ENCODE data around the gene VPS45.
"Not testable (repeated sequence)": the region's sequence is repeated elsewhere in the genome, so short reads cannot be mapped to it uniquely, and the experiment has no call there.

Gene VPS45

GRCh38 chr1:150067184-150068108, at the start of gene VPS45:
Gene VPS45 (plus strand): TSS chr1:150067776. CDS start chr1:150067858, 82 bp downstream.
- peak; percentile 90 to 94 for DNase-seq

GRCh38 chr1:150018165-150018564, 49.4 kb upstream of the VPS45 start:
- DNase-seq, result no peak

GRCh38 chr1:150020711-150021110, 46.9 kb upstream of the VPS45 start:
- DNase-seq, result no peak

- no peak for DNase-seq
These were observed 46.3 kb upstream of the VPS45 start for GRCh38 chr1:150021191-150021694.

GRCh38 chr1:150022357-150022756, 45.2 kb upstream of the VPS45 start:
- no peak for DNase-seq

GRCh38 chr1:150024156-150024555, 43.4 kb upstream of the VPS45 start:
- no peak for DNase-seq

- no peak for DNase-seq
These were observed 39.3 kb upstream of the VPS45 start for GRCh38 chr1:150028322-150028721.

- DNase-seq, result no peak
These were observed 33.2 kb upstream of the VPS45 start for GRCh38 chr1:150034336-150034735.

GRCh38 chr1:150049926-150050325, 17.6 kb upstream of the VPS45 start:
- no peak for DNase-seq

GRCh38 chr1:150051089-150051373, 16.5 kb upstream of the VPS45 start:
- DNase-seq, result no peak

GRCh38 chr1:150051905-150052412, 15.6 kb upstream of the VPS45 start:
- DNase-seq, result not testable (repeated sequence)

GRCh38 chr1:150053926-150054325, 13.7 kb upstream of the VPS45 start:
- DNase-seq, result no peak

- not testable (repeated sequence) for DNase-seq
These were observed 12.1 kb upstream of the VPS45 start for GRCh38 chr1:150055507-150055906.

- DNase-seq, result no peak
These were observed 11.2 kb upstream of the VPS45 start for GRCh38 chr1:150056407-150056806.

- no peak for DNase-seq
These were observed 7.3 kb upstream of the VPS45 start for GRCh38 chr1:150060260-150060659.

- no peak for DNase-seq
These were observed 5.9 kb upstream of the VPS45 start for GRCh38 chr1:150061632-150062101.

GRCh38 chr1:150062113-150062512, 5.5 kb upstream of the VPS45 start:
- no peak for DNase-seq

GRCh38 chr1:150065184-150065871, 2.2 kb upstream of the VPS45 start:
- DNase-seq, result no peak

- no peak for DNase-seq
These were observed 1.2 kb upstream of the VPS45 start for GRCh38 chr1:150066328-150066727.

- DNase-seq, result peak; percentile 28 to 66
These were observed 765 bp upstream of the VPS45 start for GRCh38 chr1:150066838-150067183.

- DNase-seq, result no peak
These were observed 496 bp downstream of the VPS45 start for GRCh38 chr1:150068109-150068435.

- DNase-seq, result no peak
These were observed 2.3 kb downstream of the VPS45 start for GRCh38 chr1:150069923-150070322.

GRCh38 chr1:150072959-150073358, 5.4 kb downstream of the VPS45 start:
- peak in 1 of 2 donors; percentile 55 for DNase-seq

GRCh38 chr1:150073516-150073915, 5.9 kb downstream of the VPS45 start:
- DNase-seq, result no peak

Measured in hippocampal formation (tissue), 2 donors.